ENCODE results near the gene ADAMTS18.

DNA sequence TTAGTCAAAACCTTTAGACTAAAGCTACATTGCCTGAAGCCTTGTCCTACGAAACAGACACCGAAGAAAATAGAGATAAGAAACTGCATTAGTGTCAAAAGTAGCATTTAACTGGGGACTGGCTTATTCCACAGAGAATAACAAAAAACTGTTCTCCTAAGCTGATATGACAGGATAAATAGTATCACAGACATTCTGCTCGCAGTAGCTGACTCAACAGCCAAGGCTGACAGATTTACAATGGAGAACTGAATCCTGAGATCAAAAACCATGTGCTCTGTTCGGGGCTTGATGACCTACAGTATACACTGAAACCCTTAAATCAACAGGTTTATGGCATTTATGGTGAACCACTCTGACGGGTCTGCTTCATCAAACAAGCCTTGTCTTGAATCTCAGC is 25.5 kb downstream of the ADAMTS18 start:
- no peak for TF ChIP-seq POLR2A (IDR thresholded peaks at IDR 0.05; ENCODE audit: low read length)
- TF ChIP-seq, protein P1, sequence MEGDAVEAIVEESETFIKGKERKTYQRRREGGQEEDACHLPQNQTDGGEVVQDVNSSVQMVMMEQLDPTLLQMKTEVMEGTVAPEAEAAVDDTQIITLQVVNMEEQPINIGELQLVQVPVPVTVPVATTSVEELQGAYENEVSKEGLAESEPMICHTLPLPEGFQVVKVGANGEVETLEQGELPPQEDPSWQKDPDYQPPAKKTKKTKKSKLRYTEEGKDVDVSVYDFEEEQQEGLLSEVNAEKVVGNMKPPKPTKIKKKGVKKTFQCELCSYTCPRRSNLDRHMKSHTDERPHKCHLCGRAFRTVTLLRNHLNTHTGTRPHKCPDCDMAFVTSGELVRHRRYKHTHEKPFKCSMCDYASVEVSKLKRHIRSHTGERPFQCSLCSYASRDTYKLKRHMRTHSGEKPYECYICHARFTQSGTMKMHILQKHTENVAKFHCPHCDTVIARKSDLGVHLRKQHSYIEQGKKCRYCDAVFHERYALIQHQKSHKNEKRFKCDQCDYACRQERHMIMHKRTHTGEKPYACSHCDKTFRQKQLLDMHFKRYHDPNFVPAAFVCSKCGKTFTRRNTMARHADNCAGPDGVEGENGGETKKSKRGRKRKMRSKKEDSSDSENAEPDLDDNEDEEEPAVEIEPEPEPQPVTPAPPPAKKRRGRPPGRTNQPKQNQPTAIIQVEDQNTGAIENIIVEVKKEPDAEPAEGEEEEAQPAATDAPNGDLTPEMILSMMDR (IDR thresholded peaks at IDR 0.05), result no peak
- no peak for TF ChIP-seq RCOR1 (IDR thresholded peaks at IDR 0.05; ENCODE audit: low read depth, low read length)
- TF ChIP-seq HOXA7 (CRISPR knock-in tag; IDR thresholded peaks at IDR 0.05), result no peak
- no peak for TF ChIP-seq RAD21 (conservative IDR thresholded peaks at IDR 0.05 in 1 of 2, IDR thresholded peaks at IDR 0.05 in 1 of 2)
- TF ChIP-seq, protein P2, sequence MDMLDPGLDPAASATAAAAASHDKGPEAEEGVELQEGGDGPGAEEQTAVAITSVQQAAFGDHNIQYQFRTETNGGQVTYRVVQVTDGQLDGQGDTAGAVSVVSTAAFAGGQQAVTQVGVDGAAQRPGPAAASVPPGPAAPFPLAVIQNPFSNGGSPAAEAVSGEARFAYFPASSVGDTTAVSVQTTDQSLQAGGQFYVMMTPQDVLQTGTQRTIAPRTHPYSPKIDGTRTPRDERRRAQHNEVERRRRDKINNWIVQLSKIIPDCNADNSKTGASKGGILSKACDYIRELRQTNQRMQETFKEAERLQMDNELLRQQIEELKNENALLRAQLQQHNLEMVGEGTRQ (IDR thresholded peaks at IDR 0.05), result no peak
- no peak for TF ChIP-seq FOSL2 (IDR thresholded peaks at IDR 0.05)
- no peak for TF ChIP-seq FOSL2 (CRISPR knock-in tag; IDR thresholded peaks at IDR 0.05)
- TF ChIP-seq, protein P3, sequence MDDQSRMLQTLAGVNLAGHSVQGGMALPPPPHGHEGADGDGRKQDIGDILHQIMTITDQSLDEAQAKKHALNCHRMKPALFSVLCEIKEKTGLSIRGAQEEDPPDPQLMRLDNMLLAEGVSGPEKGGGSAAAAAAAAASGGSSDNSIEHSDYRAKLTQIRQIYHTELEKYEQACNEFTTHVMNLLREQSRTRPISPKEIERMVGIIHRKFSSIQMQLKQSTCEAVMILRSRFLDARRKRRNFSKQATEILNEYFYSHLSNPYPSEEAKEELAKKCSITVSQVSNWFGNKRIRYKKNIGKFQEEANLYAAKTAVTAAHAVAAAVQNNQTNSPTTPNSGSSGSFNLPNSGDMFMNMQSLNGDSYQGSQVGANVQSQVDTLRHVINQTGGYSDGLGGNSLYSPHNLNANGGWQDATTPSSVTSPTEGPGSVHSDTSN (IDR thresholded peaks at IDR 0.05), result no peak
- TF ChIP-seq CHD4 (IDR thresholded peaks at IDR 0.05; ENCODE audit: borderline replicate concordance), result no peak
- TF ChIP-seq, protein P4, sequence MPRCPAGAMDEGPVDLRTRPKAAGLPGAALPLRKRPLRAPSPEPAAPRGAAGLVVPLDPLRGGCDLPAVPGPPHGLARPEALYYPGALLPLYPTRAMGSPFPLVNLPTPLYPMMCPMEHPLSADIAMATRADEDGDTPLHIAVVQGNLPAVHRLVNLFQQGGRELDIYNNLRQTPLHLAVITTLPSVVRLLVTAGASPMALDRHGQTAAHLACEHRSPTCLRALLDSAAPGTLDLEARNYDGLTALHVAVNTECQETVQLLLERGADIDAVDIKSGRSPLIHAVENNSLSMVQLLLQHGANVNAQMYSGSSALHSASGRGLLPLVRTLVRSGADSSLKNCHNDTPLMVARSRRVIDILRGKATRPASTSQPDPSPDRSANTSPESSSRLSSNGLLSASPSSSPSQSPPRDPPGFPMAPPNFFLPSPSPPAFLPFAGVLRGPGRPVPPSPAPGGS (IDR thresholded peaks at IDR 0.05), result no peak
- no peak for TF ChIP-seq EP300 (IDR thresholded peaks at IDR 0.05)
- TF ChIP-seq, protein P5, sequence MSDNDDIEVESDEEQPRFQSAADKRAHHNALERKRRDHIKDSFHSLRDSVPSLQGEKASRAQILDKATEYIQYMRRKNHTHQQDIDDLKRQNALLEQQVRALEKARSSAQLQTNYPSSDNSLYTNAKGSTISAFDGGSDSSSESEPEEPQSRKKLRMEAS (IDR thresholded peaks at IDR 0.05), result no peak
- TF ChIP-seq, protein P6, sequence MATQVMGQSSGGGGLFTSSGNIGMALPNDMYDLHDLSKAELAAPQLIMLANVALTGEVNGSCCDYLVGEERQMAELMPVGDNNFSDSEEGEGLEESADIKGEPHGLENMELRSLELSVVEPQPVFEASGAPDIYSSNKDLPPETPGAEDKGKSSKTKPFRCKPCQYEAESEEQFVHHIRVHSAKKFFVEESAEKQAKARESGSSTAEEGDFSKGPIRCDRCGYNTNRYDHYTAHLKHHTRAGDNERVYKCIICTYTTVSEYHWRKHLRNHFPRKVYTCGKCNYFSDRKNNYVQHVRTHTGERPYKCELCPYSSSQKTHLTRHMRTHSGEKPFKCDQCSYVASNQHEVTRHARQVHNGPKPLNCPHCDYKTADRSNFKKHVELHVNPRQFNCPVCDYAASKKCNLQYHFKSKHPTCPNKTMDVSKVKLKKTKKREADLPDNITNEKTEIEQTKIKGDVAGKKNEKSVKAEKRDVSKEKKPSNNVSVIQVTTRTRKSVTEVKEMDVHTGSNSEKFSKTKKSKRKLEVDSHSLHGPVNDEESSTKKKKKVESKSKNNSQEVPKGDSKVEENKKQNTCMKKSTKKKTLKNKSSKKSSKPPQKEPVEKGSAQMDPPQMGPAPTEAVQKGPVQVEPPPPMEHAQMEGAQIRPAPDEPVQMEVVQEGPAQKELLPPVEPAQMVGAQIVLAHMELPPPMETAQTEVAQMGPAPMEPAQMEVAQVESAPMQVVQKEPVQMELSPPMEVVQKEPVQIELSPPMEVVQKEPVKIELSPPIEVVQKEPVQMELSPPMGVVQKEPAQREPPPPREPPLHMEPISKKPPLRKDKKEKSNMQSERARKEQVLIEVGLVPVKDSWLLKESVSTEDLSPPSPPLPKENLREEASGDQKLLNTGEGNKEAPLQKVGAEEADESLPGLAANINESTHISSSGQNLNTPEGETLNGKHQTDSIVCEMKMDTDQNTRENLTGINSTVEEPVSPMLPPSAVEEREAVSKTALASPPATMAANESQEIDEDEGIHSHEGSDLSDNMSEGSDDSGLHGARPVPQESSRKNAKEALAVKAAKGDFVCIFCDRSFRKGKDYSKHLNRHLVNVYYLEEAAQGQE (IDR thresholded peaks at IDR 0.05), result no peak
